Kidney (tissue), 14 donors: ENCODE data around the gene DCAF12. TPM values are rescaled to one million over a fixed set of nuclear protein-coding genes. Genes with fewer than 3 reads are reported as not detected.

ENCODE experiments used
- DNase-seq, 5 donors: peaks; one replicate each; pipeline ENCODE4 v3.0.0-alpha.2; 2013 to 2020
- FAIRE-seq: peaks from 2 replicates; lab custom pipeline; 2012; peaks lifted over from hg19 to GRCh38; lab: Jason Lieb, UNC
- H3K27ac ChIP-seq, 2 donors: one replicate each; pipeline ENCODE4 v1.7.0; 2013; ENCODE audit warnings: low read depth in 2 of 2, low read length in 2 of 2, inconsistent platforms in 1 of 2
- H3K27me3 ChIP-seq: one replicate; pipeline ENCODE4 v1.7.1; 2013; ENCODE audit warnings: low read length, inconsistent platforms; ENCODE audit not compliant: control insufficient read depth, insufficient read depth
- H3K36me3 ChIP-seq, 3 donors: one replicate each; pipeline versions ENCODE4 v1.7.0 to v1.7.1; 2013; ENCODE audit warnings: low read length in 3 of 3, control low read depth in 1 of 3, inconsistent platforms in 1 of 3; ENCODE audit not compliant: insufficient read depth in 3 of 3, control insufficient read depth in 2 of 3
- H3K4me1 ChIP-seq, 3 donors: one replicate each; pipeline versions ENCODE4 v1.7.0 to v1.7.1; 2013; ENCODE audit warnings: low read length in 3 of 3, inconsistent platforms in 1 of 3, low read depth in 1 of 3; ENCODE audit not compliant: control insufficient read depth in 2 of 3, insufficient read depth in 2 of 3
- H3K4me3 ChIP-seq, 3 donors: one replicate each; pipeline versions ENCODE4 v1.7.0 to v1.8.1; 2013; ENCODE audit warnings: low read length in 3 of 3, control low read depth in 1 of 3, inconsistent platforms in 1 of 3
- H3K9ac ChIP-seq, 3 donors: one replicate each; pipeline versions ENCODE4 v1.7.0 to v1.7.1; 2013; ENCODE audit warnings: low read length in 3 of 3, control low read depth in 1 of 3, inconsistent platforms in 1 of 3
- H3K9me3 ChIP-seq, 3 donors: one replicate each; pipeline versions ENCODE4 v1.7.0 to v1.7.1; 2013; ENCODE audit warnings: low read length in 3 of 3, control low read depth in 1 of 3, inconsistent platforms in 1 of 3; ENCODE audit not compliant: control insufficient read depth in 2 of 3, insufficient read depth in 1 of 3
- intact Hi-C: fragments of 100-400 bp; cut with DNase I; formaldehyde crosslinking; loops from one replicate; pipeline ENCODE4 v1.11.1; 2022
- polyA plus RNA-seq: library from polyadenylated mRNA; stranded (reverse); fragments of 350-450 nt; fragmentation: Illumina TruSeq; extraction: RNeasy Lipid Tissue Mini Kit (QIAGEN cat#74804); gene quantifications from one replicate; pipeline ENCODE4 v1.2.3, GENCODE V29; 2014; ENCODE audit warnings: low read depth, low replicate concordance; ENCODE audit not compliant: insufficient read depth
- total RNA-seq: library from RNA; stranded (reverse); fragmentation: NEBNext Ultra II Directional; extraction: Animal tissue kit (Norgen Biotek cat#: 25700); gene quantifications from one replicate; pipeline ENCODE4 v1.2.1, GENCODE V29; 2021
- TF ChIP-seq, protein P1 (sequence below): IDR thresholded peaks from 3 replicates; pipeline ENCODE4 v1.5.1; 2012; ENCODE audit warnings: mild to moderate bottlenecking, moderate library complexity, borderline replicate concordance; ENCODE audit not compliant: insufficient read depth; ENCODE audit errors: extremely low read depth
- donor health status: control.
- donor health status: control.
- donor health status: control.
- donor health status: control.
- donor health status: control.
- donor health status: DM: yes; HTN: yes; CAD: no.
- donor health status: Normal renal cell carcinoma (clear cell type).

The DCAF12 gene
- total and polyA plus RNA-seq, 2 donors from 2014 or later = 11.8 to 33.0 TPM

DNA sequence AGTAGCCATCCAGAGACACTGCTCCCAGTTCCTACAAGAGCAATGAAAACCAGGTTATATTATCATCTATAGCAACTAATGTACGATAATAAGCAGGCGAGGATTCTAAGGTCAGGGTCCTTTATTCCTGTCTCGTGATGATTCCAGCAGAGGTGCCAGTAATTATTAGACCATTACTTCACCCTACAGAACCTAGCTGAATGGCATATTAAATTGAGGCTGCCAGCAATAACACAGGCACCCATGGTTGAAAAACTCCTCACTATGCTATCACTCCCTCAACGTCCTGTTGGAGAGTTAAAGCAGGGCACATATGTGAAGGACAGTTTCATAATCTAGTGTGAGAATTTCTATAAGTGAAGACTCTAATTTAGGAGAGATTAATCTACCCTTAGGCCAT lies 29.7 kb downstream of the DCAF12 start:
- Histone ChIP-seq H3K27ac (no peak overlapping the region), H3K27me3 (no peaks in the 10 kb centered on the region), H3K36me3 (peaks cover 4 to 43% (median 26%) of the 10 kb centered on the region in 3 donors), H3K4me3 (no peak overlapping the region), H3K9ac (no peak overlapping the region), H3K4me1 (no peaks in the 10 kb centered on the region), H3K9me3 (no peaks in the 10 kb centered on the region)
- TF ChIP-seq, protein P1, sequence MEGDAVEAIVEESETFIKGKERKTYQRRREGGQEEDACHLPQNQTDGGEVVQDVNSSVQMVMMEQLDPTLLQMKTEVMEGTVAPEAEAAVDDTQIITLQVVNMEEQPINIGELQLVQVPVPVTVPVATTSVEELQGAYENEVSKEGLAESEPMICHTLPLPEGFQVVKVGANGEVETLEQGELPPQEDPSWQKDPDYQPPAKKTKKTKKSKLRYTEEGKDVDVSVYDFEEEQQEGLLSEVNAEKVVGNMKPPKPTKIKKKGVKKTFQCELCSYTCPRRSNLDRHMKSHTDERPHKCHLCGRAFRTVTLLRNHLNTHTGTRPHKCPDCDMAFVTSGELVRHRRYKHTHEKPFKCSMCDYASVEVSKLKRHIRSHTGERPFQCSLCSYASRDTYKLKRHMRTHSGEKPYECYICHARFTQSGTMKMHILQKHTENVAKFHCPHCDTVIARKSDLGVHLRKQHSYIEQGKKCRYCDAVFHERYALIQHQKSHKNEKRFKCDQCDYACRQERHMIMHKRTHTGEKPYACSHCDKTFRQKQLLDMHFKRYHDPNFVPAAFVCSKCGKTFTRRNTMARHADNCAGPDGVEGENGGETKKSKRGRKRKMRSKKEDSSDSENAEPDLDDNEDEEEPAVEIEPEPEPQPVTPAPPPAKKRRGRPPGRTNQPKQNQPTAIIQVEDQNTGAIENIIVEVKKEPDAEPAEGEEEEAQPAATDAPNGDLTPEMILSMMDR = no peak
- intact Hi-C loops = no loop called here
- FAIRE-seq (no peak), DNase-seq (no peak)

DNA sequence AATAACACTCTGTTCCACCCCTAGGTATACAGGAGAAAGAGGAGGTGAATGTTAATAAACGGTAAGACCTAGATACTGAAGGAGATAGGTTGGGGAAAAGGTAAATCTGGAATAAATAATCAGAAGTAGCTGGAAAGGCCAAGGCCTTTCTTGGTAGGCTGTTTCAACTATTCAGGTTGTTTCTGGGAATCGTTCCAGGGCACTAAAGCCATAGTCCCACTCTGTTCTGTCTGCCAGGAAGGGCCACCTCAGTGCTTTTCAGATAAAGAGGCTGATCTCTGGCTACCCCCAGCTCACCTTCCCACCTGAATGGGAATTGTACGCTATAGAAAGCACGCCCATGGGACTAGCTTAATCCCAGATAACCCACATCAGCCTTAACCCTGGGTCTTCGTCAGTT lies 32.9 kb downstream of the DCAF12 start:
- DNase-seq = no peak
- peaks cover 4 to 50% (median 38%) of the 10 kb centered on the region in 3 donors for H3K36me3 ChIP-seq
- H3K9me3 ChIP-seq = no peaks in the 10 kb centered on the region
- H3K4me1 ChIP-seq = no peaks in the 10 kb centered on the region
- H3K9ac ChIP-seq = no peak overlapping the region
- H3K4me3 ChIP-seq = no peak overlapping the region
- intact Hi-C loops = no loop called here
- no peak for FAIRE-seq
- H3K27me3 ChIP-seq = no peaks in the 10 kb centered on the region
- H3K27ac ChIP-seq = no peak overlapping the region
- TF ChIP-seq, protein P1 = no peak

- Histone ChIP-seq H3K27me3 (no peaks in the 10 kb centered on the region), H3K4me3 (no peak overlapping the region), H3K9me3 (no peaks in the 10 kb centered on the region), H3K36me3 (peaks cover 10 to 50% (median 35%) of the 10 kb centered on the region in 3 donors), H3K9ac (no peak overlapping the region), H3K27ac (no peak overlapping the region), H3K4me1 (no peaks in the 10 kb centered on the region)
- DNase-seq = no peak
- intact Hi-C loops = no loop called here
- TF ChIP-seq, protein P1 = no peak
- FAIRE-seq = no peak
These were observed 37.2 kb downstream of the DCAF12 start for GRCh38 chr9:34089311-34089710.

DNA sequence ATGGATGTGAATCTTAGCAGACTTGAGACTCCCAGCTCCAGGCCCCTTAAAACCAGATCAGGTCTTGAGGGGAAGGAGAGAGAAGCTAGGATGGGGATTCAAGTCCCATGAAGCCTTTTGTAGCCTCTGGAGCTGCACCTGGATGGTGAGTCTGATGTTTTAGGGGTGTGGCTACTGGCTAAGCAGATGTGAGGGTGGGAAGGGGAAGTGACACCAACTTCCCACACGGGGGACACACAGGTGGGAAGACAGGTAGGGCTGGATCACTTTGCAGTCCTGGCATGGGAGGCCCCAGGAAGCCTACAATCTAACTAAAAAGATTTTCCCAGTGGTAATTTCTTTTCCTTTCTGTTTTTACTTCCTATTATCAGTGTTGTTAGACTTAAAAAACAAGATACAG lies 39.1 kb downstream of the DCAF12 start:
- no peak overlapping the region for H3K4me3 ChIP-seq
- no peak overlapping the region for H3K27ac ChIP-seq
- DNase-seq = no peak
- TF ChIP-seq, protein P1 = no peak
- H3K4me1 ChIP-seq = no peaks in the 10 kb centered on the region
- H3K36me3 ChIP-seq = peaks cover 8 to 41% (median 24%) of the 10 kb centered on the region in 3 donors
- no peak overlapping the region for H3K9ac ChIP-seq
- H3K27me3 ChIP-seq = no peaks in the 10 kb centered on the region
- FAIRE-seq = no peak
- intact Hi-C loops = no loop called here
- H3K9me3 ChIP-seq = no peaks in the 10 kb centered on the region
